PC-9 (cell line): ENCODE results near the gene PBX2.

Experiments used
- EZH2 ChIP-seq: fragments of 200-600 bp; sonication (generic); IDR thresholded peaks from 2 replicates; pipeline ENCODE4 v1.8.0; 2017; ENCODE audit warnings: antibody characterized with exemption, low read depth
- TF ChIP-seq, protein P1 (sequence below): fragments of 200-600 bp; sonication (generic); conservative IDR thresholded peaks from 2 replicates; pipeline ENCODE4 v1.6.1; 2017; ENCODE audit warnings: mixed run types, antibody characterized with exemption, mild to moderate bottlenecking, moderate library complexity

GRCh38 chr6:32220021-32220420 lies 30.0 kb upstream of the PBX2 start:
- TF ChIP-seq EZH2 = no peak
- TF ChIP-seq, protein P1, sequence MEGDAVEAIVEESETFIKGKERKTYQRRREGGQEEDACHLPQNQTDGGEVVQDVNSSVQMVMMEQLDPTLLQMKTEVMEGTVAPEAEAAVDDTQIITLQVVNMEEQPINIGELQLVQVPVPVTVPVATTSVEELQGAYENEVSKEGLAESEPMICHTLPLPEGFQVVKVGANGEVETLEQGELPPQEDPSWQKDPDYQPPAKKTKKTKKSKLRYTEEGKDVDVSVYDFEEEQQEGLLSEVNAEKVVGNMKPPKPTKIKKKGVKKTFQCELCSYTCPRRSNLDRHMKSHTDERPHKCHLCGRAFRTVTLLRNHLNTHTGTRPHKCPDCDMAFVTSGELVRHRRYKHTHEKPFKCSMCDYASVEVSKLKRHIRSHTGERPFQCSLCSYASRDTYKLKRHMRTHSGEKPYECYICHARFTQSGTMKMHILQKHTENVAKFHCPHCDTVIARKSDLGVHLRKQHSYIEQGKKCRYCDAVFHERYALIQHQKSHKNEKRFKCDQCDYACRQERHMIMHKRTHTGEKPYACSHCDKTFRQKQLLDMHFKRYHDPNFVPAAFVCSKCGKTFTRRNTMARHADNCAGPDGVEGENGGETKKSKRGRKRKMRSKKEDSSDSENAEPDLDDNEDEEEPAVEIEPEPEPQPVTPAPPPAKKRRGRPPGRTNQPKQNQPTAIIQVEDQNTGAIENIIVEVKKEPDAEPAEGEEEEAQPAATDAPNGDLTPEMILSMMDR = no peak
